HepG2 (cell line): ENCODE data around the gene METTL22. TPM values are rescaled to one million over a fixed set of nuclear protein-coding genes. Genes with fewer than 3 reads are reported as not detected.
A peak's percentile ranks its signal among the peaks of the same experiment; 100 is the strongest.

Experiments used
- ARID5B ChIP-seq: IDR thresholded peaks from 2 replicates; pipeline ENCODE4 v1.4.0; 2020; ENCODE audit warnings: mild to moderate bottlenecking, missing genetic modification reagents
- DNMT1 ChIP-seq: sonication (generic); formaldehyde crosslinking; IDR thresholded peaks from 2 replicates; pipeline ENCODE4 v1.5.1; 2020; ENCODE audit warnings: mild to moderate bottlenecking, missing genetic modification reagents
- ELF3 ChIP-seq: IDR thresholded peaks from 2 replicates; pipeline ENCODE4 v1.6.1; 2016; ENCODE audit warnings: missing genetic modification reagents, missing compliant biosample characterization
- ELF4 ChIP-seq: sonication (generic); formaldehyde crosslinking; IDR thresholded peaks from 2 replicates; pipeline ENCODE4 v1.5.0; 2020; ENCODE audit warnings: missing genetic modification reagents, mild to moderate bottlenecking, moderate library complexity, borderline replicate concordance
- ERF ChIP-seq: IDR thresholded peaks from 2 replicates; pipeline ENCODE4 v1.6.1; 2018; ENCODE audit warnings: missing biosample characterization, missing genetic modification reagents
- HOXA5 ChIP-seq: sonication (generic); formaldehyde crosslinking; IDR thresholded peaks from 2 replicates; pipeline ENCODE4 v1.4.0; 2020; ENCODE audit warnings: missing genetic modification reagents
- IKZF5 ChIP-seq: IDR thresholded peaks from 2 replicates; pipeline ENCODE4 v1.6.1; 2018; ENCODE audit warnings: missing genetic modification reagents, mild to moderate bottlenecking, missing compliant biosample characterization
- IRF2 ChIP-seq: IDR thresholded peaks from 2 replicates; pipeline ENCODE4 v1.6.1; 2018; ENCODE audit warnings: missing genetic modification reagents, missing compliant biosample characterization
- NFE2 ChIP-seq: sonication (generic); formaldehyde crosslinking; IDR thresholded peaks from 2 replicates; pipeline ENCODE4 v1.4.0; 2020; ENCODE audit warnings: missing genetic modification reagents
- RELA ChIP-seq: sonication (generic); formaldehyde crosslinking; IDR thresholded peaks from 2 replicates; pipeline ENCODE4 v1.4.0; 2020; ENCODE audit warnings: missing genetic modification reagents
- RXRB ChIP-seq: IDR thresholded peaks from 2 replicates; pipeline ENCODE4 v1.6.1; 2016; ENCODE audit warnings: borderline replicate concordance, missing genetic modification reagents, missing compliant biosample characterization
- SAFB2 ChIP-seq: sonication (generic); formaldehyde crosslinking; IDR thresholded peaks from 2 replicates; pipeline ENCODE4 v1.5.1; 2020; ENCODE audit warnings: missing genetic modification reagents, low read depth, mild to moderate bottlenecking, borderline replicate concordance
- THAP11 ChIP-seq: IDR thresholded peaks from 2 replicates; pipeline ENCODE4 v1.6.1; 2016; ENCODE audit warnings: missing biosample characterization, missing genetic modification reagents
- XRCC5 ChIP-seq: fragments of 200-400 bp; formaldehyde crosslinking; optimal IDR thresholded peaks from 2 replicates; pipeline ENCODE3; 2017; ENCODE audit warnings: mild to moderate bottlenecking, low read length
- ZBTB25 ChIP-seq: IDR thresholded peaks from 2 replicates; pipeline ENCODE4 v1.6.1; 2018; ENCODE audit warnings: missing genetic modification reagents
- ZNF331 ChIP-seq: sonication (generic); formaldehyde crosslinking; IDR thresholded peaks from 2 replicates; pipeline ENCODE4 v1.4.0; 2020; ENCODE audit warnings: missing genetic modification reagents
- ZNF720 ChIP-seq: sonication (generic); formaldehyde crosslinking; IDR thresholded peaks from 2 replicates; pipeline ENCODE4 v1.4.0; 2020; ENCODE audit warnings: missing genetic modification reagents
- polyA plus RNA-seq, 8 experiments: library from polyadenylated mRNA; depleted of rRNA in 3 of 8; stranded (reverse) in 7 of 8; unstranded in 1 of 8; fragments of >200 nt; fragmentation: Illumina TruSeq in 4 of 8; extraction: Trizol in 4 of 8; gene quantifications; 2 replicates each; pipeline versions ENCODE4 v1.2.1 to v1.2.3, GENCODE V29; 2011 to 2016; ENCODE audit warnings: low read depth in 4 of 8, missing spikeins in 1 of 8, mixed read lengths in 1 of 8; ENCODE audit not compliant: insufficient read depth in 1 of 8
- total RNA-seq, 5 experiments: library from RNA; depleted of rRNA; stranded (reverse); fragments of >200 nt; fragmentation: Illumina TruSeq; extraction: Trizol; gene quantifications; 2 replicates each; pipeline ENCODE4 v1.2.3, GENCODE V29; 2016; ENCODE audit warnings: low read depth in 1 of 5

Gene METTL22
- total and polyA plus RNA-seq, 2 of the 13 experiments (the other 11 are each of a cell fraction or from before 2014, with no cell fraction given): 36.2 to 94.8 TPM

- TF ChIP-seq ZNF331 (CRISPR knock-in tag) (peak; percentile 52; the same call in 1 of the 2 replicates), DNMT1 (0 out of 2 replicates have a peak, but pooled peaks have one; percentile 71), ARID5B (CRISPR knock-in tag) (0 out of 2 replicates have a peak, but pooled peaks have one; percentile 32), IKZF5 (CRISPR knock-in tag) (peak; percentile 23; the same call in 1 of the 2 replicates), NFE2 (CRISPR knock-in tag) (0 out of 2 replicates have a peak, but pooled peaks have one; percentile 14), XRCC5 (peak; percentile 95), ZNF720 (CRISPR knock-in tag) (0 out of 2 replicates have a peak, but pooled peaks have one; percentile 35), ZBTB25 (CRISPR knock-in tag) (0 out of 2 replicates have a peak, but pooled peaks have one; percentile 26), SAFB2 (CRISPR knock-in tag) (0 out of 2 replicates have a peak, but pooled peaks have one; percentile 37), RXRB (CRISPR knock-in tag) (0 out of 2 replicates have a peak, but pooled peaks have one; percentile 21), ELF4 (CRISPR knock-in tag) (no peak), RELA (CRISPR knock-in tag) (no peak), THAP11 (CRISPR knock-in tag) (0 out of 2 replicates have a peak, but pooled peaks have one; percentile 10), HOXA5 (CRISPR knock-in tag) (0 out of 2 replicates have a peak, but pooled peaks have one; percentile 6), ERF (CRISPR knock-in tag) (peak; percentile 57; the same call in 1 of the 2 replicates), IRF2 (CRISPR knock-in tag) (0 out of 2 replicates have a peak, but pooled peaks have one; percentile 63), ELF3 (CRISPR knock-in tag) (peak; percentile 57; the same call in 1 of the 2 replicates)
These were observed 33.8 kb downstream of the METTL22 start (continued) for GRCh38 chr16:8655184-8655717.
